Activated CD4-positive, alpha-beta T cell treated with anti-CD3 and anti-CD28 coated beads, Interleukin-2, Interleukin-6, amounts not matched to agents 100 ng/mL and 50 ng/mL, durations not matched to agents 16 hours and 8 hours (primary cell): ENCODE data around the gene SIGLEC11.
"Not testable (repeated sequence)": the region's sequence is repeated elsewhere in the genome, so short reads cannot be mapped to it uniquely, and the experiment has no call there.

Experiments
- DNase-seq: peaks from one replicate; pipeline ENCODE4 v3.0.0-alpha.2; 2020

The SIGLEC11 gene

DNA sequence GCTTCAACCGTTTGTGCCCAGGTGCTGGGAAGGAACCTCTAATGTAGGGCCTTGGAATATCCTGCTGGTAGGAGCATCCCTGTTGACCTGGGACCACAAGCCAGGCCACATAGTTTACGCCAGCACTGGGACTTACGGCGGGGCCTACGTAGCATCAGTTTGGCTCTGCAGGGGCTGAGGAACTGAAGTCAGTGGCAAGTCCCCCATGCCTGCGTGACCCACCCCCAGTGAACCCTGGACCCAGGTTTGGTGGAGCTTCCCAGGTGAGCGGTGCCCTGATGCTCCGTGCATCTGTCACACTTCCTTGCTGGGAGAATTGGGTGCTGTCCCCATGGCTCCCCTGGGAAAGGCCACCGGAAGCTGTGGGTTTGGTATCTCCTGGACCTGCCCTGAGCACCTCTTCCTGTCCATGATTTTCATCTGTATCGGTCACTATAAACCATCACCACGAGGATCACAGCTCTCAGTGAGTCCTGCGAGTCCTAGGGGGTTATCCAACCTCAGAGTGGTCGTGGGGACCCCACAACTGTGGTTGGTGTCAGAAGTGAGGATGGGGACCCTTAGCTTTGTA is 9.9 kb downstream of the SIGLEC11 start:
- DNase-seq = no peak

DNA sequence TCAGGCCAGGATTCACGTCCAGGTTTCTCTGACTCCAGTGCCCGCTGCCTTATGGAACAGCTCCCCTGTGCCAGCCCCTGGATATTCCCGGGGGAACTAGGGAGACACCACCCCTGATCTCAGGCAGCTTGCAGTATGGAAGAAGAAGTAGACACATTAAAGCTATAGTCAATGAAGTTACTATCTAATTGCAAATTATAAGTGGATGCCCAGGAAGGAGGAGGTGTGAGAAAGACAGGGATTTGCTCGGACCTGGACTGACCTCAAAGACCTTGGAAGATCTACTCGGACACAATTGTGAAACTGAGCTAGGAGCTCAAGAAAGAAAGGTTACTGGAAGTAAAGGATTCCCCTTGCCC is 10.4 kb downstream of the SIGLEC11 start:
- no peak for DNase-seq

DNA sequence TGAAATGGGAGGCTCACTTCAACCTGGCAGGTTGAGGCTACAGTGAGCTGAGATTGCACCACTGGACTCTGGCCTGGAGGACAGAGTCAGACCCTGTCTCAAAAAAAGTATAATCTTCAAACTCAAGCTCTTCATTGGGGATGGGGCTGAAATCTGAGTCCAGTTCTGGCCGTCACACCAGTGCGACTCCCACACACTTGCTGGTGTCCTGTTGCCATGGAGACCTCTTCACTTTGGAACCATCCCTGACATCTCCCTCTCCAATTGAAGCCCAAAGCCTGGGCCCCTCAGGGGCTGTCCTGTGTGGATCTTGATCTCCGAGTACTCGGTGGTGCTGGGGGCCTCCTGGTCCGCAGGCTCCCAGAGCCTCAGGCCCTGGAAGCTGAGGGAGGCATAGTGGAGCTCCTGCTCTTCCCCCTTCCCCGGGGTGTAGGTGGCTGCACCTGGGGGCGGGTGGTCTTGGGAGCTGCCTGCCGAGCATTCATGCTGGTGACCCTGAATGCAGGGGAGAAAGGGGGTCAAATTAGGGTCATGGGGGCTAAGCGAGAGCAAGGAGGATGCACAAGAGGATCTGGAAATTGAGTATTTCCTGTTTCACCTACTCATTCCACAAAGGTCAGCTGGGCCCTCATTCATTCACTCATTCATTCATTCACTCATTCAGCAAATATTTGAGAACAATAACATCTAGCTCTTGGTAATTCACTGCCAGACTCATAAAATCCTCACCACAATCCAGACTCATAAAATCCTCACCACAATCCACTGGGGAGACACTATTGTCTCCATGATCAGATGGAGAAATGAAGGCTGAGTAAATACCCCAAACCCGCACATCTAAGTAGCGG is 11.0 kb downstream of the SIGLEC11 start:
- no peak for DNase-seq

DNA sequence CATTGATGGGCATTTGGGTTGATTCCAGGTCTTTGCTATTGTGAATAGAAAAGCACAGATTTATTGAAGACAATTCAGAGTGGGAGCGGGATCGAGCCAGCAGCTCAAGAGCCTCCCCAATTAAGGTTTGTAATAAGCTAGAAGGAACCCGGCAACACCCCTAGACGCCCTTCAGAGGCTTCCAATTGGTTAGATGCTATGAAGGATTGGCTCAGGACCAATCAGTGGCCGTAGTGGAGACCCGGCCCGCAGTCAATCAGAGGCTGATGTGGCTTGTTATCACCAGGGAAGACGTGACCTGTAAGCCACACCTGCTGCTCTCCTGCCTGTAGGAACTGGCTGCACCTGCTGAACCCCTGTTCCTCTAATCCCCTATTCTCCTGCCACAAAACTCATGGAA is 14.6 kb downstream of the SIGLEC11 start:
- DNase-seq = no peak

DNA sequence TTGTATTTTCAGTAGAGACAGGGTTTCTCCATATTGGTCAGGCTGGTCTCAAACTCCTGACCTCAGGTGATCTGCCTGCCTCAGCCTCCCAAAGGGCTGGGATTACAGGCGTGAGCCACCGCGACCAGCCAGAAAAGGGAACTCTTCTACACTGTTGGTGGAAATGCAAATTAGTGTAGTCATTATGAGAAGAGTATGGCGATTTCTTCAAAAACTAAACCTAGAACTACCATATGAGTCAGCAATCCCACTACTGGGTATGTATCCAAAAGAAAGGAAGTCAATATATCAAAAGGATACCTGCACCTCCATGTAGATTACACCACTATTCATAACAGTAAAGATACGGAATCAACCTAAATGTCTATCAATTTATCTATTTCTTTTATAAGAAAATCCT is 16.4 kb downstream of the SIGLEC11 start:
- DNase-seq = peak; percentile 62

DNA sequence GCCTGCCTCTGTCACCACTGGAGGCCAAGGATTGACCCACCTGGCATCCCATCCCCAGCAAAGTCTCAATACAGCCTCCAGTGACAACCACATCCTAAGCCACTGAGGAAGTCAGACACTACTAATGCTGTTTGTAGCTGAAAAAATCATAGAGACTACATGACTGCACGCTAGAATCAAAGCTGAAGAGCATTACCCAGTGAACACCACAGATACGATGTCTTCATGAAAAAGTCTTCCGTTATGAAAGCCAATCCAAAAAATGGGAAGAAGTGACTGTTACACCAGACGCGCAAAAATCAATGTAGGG is 20.5 kb downstream of the SIGLEC11 start:
- no peak for DNase-seq

DNA sequence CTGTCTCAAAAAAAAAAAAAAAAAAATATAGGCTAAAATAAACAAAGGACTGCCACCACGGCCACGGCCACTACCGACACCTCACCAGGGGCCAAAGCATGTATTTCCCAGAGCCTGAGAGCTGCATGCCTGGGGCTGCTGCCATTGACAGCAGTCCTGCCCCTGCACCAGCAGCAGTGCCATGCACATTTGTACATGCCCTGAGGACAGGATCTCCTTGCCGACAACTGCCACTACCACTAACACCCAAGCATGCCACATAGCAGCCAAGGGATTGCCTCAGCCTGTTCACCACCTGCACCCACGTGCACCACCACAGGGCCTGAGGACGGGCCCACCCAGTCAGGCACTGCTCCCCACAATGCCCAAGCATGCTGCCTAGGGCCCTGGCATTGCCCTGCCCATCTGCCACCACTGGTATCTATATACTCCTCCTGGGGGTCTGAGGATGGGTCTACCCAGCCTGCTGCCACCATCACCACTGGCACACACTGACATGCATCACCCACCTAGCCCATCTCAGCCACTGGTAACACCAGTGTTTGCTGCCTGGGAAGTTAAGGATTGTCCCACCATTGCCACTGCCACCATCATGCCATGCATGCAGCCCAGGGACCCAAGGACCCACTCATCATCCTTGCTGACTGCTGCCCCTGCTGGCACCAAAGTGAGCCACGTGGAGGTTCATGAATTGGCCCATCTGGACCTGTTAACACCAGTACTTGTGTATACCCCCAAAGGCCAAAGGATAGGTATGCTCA is 21.1 kb downstream of the SIGLEC11 start:
- no peak for DNase-seq

DNA sequence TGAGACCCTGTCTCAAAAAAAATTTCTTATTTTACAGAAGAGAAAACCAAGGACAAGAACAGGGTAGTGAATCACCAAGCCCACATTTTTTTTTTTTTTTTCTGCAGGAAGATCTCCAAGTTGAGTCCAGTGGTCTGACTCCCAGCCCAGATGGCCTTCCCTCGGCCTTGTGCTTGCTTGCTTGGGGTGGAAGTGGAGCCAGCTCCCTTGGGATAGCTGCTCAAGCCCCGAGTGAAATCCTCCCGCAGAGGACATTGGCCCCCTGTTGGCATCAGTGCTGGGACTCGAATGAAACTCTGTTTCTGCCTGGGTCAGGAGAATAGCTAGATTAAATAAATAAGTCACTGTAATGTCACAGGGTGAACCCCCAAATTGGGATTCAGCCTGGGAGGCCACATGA is 22.3 kb downstream of the SIGLEC11 start:
- no peak for DNase-seq

DNA sequence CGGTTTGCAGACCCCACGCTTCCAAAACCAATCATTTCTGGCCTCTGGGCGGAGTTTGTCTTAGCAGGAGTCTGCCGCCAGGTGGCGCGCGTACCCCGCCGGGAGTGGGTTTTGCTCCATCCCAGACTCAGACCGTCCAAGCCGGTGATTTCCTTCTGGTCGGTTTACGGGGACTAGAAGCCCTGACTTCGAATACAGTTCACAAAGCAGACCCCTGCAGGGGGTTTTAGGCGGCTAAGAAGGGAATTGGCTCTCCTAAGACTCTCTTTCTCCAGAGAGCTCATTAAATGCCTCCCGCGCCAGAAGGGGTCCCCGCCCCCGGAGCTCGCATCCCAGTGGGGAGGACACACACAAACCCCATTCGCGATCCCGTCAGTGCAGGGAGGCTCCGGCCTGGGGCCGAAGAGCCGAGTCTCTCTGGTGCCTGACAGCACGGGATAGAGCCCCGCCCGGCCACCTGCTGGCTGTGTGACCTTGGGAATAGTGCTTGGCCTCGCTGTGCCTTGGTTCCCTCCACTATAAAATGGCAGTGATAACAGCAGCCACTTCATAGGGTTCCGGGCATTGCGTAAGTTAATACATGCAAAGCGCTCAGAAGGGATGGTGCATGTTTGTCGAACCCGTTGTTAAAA is 23.1 kb downstream of the SIGLEC11 start:
- peak; percentile 87 for DNase-seq

DNA sequence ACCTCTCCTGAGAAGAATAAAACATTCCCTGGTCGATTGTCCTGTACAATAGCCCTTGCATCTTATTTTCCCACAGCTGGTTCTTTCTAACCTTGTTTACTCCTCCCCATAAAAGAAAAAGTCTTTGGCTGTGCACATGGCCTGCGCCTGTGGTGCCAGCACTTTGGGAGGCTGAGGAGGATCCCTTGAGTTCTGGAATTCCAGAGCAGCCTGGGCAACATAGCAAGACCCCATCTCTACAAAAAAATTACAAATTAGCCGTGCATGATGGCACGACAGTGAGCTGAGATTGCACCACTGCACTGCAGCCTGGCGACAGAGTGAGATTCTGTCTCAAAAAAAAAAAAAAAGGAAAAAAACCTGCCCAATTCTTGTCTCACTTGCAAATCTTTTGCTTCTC is 24.4 kb downstream of the SIGLEC11 start:
- DNase-seq = no peak

DNA sequence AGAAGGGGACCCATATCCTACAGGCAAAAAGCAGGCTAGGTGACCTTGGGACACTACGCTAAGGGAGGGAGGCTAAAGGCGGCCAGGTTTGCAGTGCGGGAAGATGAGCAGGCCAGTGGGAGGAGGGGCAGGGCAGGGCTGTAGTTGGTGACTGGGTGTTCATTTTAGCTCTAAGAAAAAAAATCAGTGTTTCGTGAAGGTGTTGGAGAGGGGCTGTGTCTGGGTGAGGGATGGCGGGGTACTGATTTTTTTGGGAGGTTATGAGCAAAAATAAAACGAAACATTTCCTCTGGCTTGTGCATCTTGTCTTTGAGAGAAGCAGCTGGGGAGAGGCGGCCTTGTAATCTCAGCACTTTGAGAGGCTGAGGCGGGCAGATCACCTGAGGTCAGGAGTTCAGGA is 27.3 kb downstream of the SIGLEC11 start:
- no peak for DNase-seq

DNA sequence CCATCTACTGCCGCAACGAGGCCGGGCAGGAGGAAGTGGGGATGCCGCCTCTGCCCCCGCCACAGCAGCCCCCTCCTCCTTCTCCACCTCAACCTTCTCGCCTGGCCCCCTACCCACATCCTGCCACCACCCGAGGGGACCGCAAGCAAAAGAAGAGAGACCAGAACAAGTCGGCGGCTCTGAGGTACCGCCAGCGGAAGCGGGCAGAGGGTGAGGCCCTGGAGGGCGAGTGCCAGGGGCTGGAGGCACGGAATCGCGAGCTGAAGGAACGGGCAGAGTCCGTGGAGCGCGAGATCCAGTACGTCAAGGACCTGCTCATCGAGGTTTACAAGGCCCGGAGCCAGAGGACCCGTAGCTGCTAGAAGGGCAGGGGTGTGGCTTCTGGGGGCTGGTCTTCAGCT is 28.2 kb downstream of the SIGLEC11 start:
- DNase-seq = peak; percentile 63

DNA sequence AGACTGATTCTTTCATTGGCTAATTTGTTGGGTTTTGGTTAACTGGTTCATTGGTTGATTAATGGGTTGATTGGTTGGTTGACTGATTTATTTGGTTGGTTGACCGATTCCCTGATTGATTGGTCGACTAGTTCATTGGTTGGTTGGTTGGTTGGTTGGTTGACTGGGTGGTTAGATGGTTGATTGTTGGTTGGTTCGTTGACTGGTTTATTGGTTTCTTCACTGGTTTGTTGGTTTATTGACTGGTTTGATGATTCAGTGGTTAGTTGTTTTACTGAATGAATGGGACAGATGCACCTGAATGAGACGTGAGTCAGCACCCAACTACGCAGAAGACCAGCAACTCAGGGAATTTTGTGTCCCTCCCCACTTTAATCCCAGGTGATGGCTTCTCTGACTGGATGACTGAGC is 28.9 kb downstream of the SIGLEC11 start:
- DNase-seq = peak; percentile 20

DNA sequence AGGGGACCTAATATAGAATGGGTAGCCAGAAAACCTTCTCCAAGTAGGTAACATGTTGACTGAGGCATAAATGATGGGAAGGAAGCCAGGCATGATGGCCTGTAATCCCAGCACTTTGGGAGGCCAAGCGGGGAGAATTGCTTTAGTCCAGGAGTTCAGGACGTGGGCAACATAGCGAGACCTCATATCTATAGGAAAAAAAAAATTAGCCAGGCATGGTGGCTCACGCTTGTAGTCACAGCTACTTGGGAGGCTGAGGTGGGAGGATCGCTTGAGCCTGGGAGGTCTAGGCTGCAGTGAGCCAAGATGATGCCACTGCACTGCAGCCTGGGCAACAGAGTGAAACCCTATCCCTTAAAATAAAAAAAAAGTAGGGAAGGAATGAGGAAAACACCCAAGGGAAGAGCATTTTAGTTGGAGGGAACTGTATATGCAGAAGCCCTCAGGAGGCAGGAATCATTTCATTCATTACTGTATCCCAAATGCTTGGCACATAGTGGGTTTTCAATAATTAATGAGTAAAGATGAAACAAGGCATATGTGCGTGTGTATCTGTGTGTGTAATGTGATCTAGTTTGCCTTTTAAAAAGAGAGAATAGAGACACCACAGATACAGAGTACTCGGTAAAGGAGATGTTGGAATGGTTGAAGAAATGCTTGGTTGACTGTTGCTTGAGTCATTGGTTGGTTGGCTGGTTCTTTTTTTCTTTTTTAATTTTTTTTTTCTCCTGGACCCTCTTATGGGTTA is 29.5 kb downstream of the SIGLEC11 start:
- DNase-seq = no peak

DNA sequence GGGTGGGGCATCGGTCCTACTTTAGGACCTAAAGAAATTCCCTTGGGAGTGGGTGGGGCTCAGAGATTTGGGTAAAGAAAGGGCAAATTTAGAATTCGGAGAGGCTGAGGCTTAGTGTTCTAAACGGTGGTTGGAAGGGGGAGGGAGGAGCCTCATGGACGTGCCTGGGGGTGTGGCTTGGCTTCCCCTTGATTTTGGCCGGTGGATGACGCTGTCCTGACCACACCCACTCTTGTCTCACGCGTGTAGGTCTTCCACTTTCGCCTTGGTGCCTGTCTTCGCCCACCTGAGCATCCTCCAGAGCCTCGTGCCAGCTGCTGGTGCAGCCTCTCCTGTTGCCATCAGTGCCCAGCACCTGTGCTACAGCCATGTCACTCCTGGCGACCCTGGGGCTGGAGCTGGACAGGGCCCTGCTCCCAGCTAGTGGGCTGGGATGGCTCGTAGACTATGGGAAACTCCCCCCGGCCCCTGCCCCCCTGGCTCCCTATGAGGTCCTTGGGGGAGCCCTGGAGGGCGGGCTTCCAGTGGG is 30.4 kb downstream of the SIGLEC11 start:
- no peak for DNase-seq

DNA sequence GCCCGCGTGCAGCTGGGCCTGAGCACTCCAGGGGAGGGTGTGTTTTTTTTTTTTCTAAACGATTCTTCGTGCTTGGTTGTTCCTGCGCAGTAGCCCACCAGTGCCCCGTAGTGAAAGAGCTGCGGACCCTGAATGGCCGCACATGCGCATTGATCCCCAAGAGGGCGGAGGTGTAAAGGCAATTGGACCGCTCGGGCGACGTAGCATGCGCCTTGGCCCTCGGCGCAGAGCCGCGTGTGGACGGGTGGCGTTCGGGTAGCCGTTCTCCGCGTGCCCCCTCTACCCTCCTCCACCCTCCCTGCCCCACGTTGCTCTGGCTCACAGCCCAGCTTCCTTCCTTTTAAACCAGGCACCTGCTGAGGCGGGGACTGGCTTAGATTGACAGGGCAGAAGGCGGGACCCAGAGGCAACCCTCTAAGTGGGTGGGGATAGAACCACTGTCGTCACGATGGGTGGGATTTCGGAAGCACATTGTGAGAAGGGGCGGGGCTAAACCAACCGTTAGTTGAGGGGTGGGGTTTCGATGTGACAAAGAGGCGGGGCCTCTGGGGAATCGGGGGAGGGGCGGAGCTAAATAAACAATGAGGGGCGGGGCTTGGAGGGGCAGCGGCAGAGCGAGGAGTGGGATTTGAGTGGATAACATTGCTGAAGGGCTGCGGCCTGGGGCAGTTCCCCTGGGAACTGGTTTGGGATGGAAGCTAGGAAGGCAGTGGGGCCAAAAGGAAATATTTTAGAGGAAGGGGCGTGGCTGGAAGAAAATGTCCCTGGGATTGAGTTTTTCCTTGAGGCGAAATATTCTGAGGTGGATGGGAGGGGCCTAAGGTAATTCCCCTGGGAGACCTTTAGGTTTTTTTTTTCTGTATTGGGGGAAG is 31.1 kb downstream of the SIGLEC11 start:
- peak; percentile 96 for DNase-seq

DNA sequence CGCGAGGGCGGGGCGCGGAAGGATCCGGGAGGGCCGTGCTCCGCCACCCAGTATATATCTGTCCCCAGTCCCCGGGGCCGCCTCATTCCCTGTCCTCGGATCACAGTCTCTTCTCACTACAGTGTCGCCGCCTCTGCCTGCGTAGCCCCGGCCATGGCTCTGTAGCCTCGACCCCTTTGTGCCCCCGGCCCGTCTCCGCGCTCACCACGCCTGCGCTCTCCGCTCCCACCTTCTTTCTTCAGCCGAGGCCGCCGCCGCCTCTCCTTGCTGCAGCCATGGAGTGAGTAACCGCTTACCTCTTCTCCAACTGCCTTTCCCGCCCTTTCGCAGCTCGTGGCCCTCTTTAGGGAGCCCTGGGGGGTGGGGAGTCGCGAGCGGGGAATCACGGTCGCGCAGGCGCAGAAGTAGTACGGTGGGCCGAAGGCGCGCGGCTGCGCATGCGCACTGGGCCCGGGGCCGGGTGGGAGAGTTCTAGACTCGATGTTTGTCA is 31.8 kb downstream of the SIGLEC11 start, which contains the start of the genes ATF5 and NUP62:
TSS of gene ATF5 (plus strand) at position 85 of the 490 bp plus-strand sequence. CDS start 1,646 bp downstream, outside the sequence.
TSS of gene NUP62 (minus strand) at position 384 of the 490 bp plus-strand sequence. CDS start 19,697 bp downstream, outside the sequence.
- peak; percentile 95 for DNase-seq

DNA sequence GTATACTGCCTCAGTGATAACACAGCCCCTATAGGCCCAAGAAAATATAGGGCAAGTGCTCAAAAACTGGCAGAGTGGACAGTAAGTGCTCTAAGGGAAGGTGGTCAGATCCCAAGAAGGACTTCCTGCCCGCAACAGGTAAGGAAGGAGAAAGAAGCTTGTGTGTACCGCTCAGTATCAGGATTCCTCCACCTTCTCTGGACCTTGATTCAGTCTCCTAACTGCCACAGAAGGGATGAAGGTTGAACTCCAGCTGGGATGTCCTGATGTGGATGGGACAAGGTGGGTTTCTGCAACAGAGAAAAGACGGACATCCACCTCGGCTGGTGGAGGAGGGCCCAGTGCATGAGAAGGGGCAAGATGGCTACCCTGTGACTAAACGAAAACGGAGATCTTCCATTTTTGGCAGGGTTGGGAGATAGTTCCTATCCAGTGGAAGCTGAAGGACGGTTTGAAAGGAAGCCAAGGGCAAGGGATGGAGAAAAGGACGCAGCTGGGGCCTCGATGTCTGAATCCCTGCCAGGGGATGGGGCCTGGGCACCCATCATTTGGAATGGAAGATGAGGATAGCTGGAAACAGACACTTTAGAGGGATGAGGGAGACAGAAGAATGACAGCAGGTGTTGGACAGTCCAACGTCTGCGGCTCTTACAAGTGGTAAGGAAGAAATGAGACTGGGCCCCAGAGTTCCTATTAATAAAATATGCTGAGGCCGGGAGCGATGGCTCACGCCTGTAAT is 33.3 kb downstream of the SIGLEC11 start:
- DNase-seq = no peak

DNA sequence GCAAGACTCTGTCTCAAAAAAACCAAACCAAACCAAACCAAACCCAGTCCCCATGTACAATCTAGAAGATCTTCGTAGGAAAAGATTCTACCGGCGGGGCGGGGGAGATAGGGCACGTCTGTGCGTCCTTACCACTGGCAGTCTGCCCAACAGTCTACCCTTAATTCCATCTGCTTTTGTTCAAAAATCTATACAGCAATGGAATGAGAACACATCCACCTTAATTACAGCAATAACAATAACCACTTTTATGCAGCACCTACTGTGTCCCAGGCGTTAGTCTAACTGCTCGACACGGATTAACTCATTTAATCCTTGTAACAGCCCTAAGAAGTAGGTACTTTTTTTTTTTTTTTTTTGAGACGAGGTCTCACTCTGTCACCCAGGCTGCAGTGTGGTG is 34.5 kb downstream of the SIGLEC11 start:
- no peak for DNase-seq

DNA sequence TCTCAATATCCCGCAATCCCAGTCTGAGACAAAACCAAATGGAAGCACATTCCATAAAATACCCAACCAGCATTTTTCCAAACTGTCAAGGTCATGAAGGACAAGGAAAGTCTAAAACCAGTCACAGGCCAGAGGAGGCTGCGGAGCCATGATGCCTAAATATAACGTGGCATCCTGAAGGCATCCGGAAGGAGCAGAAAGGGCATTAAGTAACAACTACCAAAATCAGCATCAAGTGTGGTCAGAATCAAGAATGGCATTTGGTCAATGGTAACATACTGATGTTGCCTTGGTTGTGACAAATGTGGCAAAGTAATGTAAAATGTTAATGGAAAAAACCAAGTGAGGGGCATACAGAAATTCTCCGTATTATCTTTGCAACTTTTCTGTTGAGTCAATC is 35.5 kb downstream of the SIGLEC11 start:
- DNase-seq = no peak

DNA sequence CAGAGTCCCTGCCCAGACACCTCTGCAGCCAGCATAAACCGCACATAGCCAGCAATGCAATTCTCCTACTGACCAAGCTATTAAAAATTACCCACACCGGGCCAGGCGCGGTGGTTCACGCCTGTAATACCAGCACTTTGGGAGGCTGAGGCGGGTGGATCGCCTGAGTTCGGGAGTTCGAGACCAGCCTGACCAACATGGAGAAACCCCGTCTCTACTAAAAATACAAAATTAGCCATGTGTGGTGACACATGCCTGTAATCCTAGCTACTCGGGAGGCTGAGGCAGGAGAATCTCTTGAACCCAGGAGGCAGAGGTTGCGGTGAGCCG is 36.1 kb downstream of the SIGLEC11 start:
- not testable (repeated sequence) for DNase-seq
